Large intestine (tissue), 3 donors: ENCODE data around the gene RNF130. TPM values are rescaled to one million over a fixed set of nuclear protein-coding genes. Genes with fewer than 3 reads are reported as not detected.
"Not testable (repeated sequence)": the region's sequence is repeated elsewhere in the genome, so short reads cannot be mapped to it uniquely, and the experiment has no call there.

Experiments
- DNase-seq, 2 donors: peaks; one replicate each; pipeline versions ENCODE4 v3.0.0 to v3.0.0-alpha.2; 2013
- H3K27ac ChIP-seq: one replicate; pipeline ENCODE4 v1.5.1; 2013; ENCODE audit warnings: low read length
- H3K27me3 ChIP-seq: 2 replicates; pipeline ENCODE4 v1.6.1; 2013; ENCODE audit warnings: low read length; ENCODE audit not compliant: control insufficient read depth, insufficient read depth
- H3K36me3 ChIP-seq: 2 replicates; pipeline ENCODE4 v1.6.1; 2013; ENCODE audit warnings: low read length; ENCODE audit not compliant: control insufficient read depth, insufficient read depth
- H3K4me1 ChIP-seq: one replicate; pipeline ENCODE4 v1.6.1; 2013; ENCODE audit warnings: low read length; ENCODE audit not compliant: control insufficient read depth, insufficient read depth
- H3K4me3 ChIP-seq: one replicate; pipeline ENCODE4 v1.5.1; 2013; ENCODE audit warnings: low read length
- H3K9me3 ChIP-seq: one replicate; pipeline ENCODE4 v1.6.1; 2013; ENCODE audit warnings: mild to moderate bottlenecking, low read depth, low read length, moderate library complexity; ENCODE audit not compliant: control insufficient read depth
- WGBS: methylation state at CpG from one replicate; pipeline ENCODE4 v1.1.5; 2013; ENCODE audit warnings: low lambda C conversion rate; ENCODE audit not compliant: insufficient coverage; 5-methylcytosine and 5-hydroxymethylcytosine counted together
- polyA plus RNA-seq: library from polyadenylated mRNA; unstranded; fragments of 120-200 nt; gene quantifications from one replicate; pipeline ENCODE4 v1.2.1, GENCODE V29; 2013

RNF130 gene
- polyA plus RNA-seq, 1 donor: 30.4 TPM

DNA sequence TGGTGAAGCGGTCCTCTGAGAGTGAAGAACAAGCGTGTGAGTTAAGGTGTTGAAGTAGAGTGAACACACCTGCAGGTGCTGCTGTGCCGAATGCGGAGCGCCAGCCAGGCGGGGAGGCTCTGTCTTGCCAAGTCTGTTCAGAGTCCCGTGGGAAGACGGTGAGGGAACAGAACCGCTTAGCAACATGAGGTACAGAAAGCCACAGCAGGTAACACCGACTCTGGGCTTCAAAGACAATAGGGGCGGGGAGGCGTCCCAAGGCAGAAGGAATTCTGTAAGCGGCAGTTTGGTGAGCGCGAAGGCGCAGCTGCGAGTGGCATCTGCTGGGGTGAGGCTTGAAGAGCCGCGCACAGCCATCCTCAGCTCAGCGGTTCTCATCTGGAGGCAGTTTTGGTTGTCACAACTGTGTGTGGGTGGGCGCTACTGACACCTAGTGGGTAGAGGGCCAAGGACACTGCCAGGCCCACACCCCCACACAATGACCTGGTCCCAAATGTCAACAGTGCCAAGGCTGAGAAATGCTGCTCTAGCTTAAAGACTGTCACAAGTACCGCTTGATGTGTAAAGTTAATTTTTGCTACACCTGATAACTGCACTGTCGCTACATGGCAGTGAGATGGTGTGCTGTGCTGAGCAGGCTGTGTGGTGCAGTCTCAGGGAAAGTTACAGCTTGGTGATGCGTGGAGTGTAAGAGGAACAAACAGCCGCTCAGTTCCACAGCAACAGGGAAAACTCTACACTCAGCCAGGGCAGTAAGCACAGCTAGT, 96.4 kb downstream of the RNF130 start:
- DNase-seq: peak; percentile 5 to 16
- no peak overlapping the region for H3K4me3 ChIP-seq
- peaks cover 28% of the 10 kb centered on the region for H3K36me3 ChIP-seq
- no peak overlapping the region for H3K27ac ChIP-seq
- no peaks in the 10 kb centered on the region for H3K4me1 ChIP-seq
- no peaks in the 10 kb centered on the region for H3K9me3 ChIP-seq
- no peaks in the 10 kb centered on the region for H3K27me3 ChIP-seq
- 100% methylated on average over 1 of the region's 25 CpGs for WGBS

DNA sequence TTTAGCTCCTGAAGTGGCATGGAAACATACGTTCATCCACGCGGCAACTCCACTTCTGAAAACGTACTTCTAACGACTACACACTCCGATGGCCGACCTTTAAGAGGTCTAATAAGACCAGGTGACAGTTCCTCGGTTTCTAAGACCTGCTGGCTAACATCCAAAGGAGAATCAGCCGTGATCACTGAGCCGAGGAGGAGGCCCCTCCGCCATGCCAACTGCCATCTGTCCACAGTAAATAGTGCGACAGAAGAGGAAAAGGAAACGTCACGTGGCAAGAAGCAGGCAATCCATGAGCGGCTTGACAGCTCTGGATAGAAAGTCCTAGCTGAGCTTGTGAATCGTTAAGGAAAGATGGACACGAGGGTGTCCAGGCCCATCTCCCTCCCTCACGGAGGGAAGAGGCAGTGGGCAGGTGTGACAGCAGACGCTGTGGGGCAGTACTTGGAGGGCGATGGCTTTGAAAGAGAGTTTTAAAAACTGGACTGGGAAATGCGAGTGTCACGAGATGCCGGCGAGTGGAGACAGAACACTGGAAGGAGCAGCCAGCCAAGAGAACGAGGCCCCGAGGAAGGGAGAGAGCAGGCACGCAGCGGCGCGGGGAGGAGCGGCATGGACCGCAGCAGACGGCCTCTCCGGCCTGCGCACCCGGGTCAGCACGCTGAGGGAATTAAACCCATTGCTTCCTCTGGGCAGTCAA, 97.2 kb downstream of the RNF130 start:
- H3K36me3 ChIP-seq: peaks cover 28% of the 10 kb centered on the region
- no peak overlapping the region for H3K4me3 ChIP-seq
- H3K27me3 ChIP-seq: no peaks in the 10 kb centered on the region
- 97% methylated on average over 6 of the region's 37 CpGs for WGBS
- H3K9me3 ChIP-seq: no peaks in the 10 kb centered on the region
- H3K27ac ChIP-seq: no peak overlapping the region
- H3K4me1 ChIP-seq: no peaks in the 10 kb centered on the region
- DNase-seq: no peak

DNA sequence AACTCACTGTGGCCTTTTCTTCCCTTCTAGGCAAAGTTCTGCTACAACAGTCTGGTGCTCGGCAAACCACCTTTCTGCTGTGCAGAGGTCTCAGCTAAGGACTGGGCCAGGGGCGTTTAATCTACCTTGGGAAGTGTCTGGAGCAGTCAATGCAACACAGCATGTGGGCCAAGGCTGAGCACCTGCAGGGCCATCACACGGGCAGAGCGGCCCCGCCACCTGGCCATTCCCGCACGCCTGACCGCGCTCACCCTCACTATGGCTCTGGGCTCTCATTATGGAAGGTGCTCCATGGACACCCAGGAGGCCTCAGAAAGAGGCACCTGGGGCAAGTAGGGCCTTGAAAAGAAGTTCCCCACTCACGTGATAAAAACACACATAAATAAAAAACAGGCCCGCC, 98.2 kb downstream of the RNF130 start:
- no CpG with 5 or more reads among the region's 11 CpGs for WGBS
- Histone ChIP-seq H3K4me1 (no peaks in the 10 kb centered on the region), H3K27me3 (no peaks in the 10 kb centered on the region), H3K27ac (no peak overlapping the region), H3K36me3 (peaks cover 26% of the 10 kb centered on the region), H3K9me3 (no peaks in the 10 kb centered on the region), H3K4me3 (no peak overlapping the region)
- DNase-seq: no peak

DNA sequence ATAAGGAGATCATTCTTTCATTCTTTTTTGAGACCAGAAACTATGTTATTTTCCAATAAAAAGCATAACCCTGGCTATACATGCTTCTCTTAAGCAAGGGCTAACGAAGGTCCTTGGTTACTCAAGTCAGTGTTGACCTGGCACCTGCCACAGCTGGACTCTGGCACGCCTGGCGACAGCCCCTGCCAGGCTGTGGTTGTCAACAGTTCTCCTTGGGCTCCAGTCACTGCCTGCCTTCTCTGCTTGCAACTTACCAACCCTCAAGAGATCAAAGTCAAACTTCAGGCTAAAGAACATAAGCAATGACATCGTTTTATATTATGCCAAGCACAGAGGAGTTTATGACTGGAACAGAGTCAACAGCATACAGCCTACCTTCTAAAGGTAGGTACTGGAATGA, 102.4 kb downstream of the RNF130 start:
- Histone ChIP-seq H3K9me3 (no peaks in the 10 kb centered on the region), H3K4me1 (peaks cover 6% of the 10 kb centered on the region), H3K27ac (no peak overlapping the region), H3K36me3 (peaks cover 14% of the 10 kb centered on the region), H3K4me3 (no peak overlapping the region), H3K27me3 (no peaks in the 10 kb centered on the region)
- no CpG with 5 or more reads among the region's 4 CpGs for WGBS
- DNase-seq: peak in 1 of 2 donors; percentile 17

DNA sequence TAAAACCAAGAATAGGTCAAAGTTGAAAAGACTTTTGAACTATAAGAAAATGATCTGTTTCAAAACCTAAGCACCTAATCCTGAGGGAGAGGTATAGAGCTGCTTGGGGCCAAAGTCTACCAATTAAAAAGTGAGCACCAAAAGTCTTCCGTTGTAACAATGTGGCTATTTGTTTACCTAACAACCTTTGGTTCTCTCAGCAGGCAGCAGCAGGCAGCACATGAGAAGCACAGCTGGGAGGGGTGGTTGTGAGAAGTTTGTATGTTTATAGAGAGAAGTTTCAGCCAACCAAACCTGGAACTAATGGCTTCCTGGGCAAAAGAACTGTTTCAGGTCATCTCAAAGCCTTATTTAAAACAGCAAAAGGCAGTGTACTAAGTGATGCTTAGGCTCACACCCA, 104.1 kb downstream of the RNF130 start:
- H3K9me3 ChIP-seq: no peaks in the 10 kb centered on the region
- no peaks in the 10 kb centered on the region for H3K27me3 ChIP-seq
- peak overlapping the region; percentile 14 for H3K27ac ChIP-seq
- DNase-seq: peak; percentile 51 to 75
- peaks cover 16% of the 10 kb centered on the region for H3K36me3 ChIP-seq
- no CpG with 5 or more reads among the region's 1 CpG for WGBS
- H3K4me3 ChIP-seq: no peak overlapping the region
- H3K4me1 ChIP-seq: peaks cover 6% of the 10 kb centered on the region

DNA sequence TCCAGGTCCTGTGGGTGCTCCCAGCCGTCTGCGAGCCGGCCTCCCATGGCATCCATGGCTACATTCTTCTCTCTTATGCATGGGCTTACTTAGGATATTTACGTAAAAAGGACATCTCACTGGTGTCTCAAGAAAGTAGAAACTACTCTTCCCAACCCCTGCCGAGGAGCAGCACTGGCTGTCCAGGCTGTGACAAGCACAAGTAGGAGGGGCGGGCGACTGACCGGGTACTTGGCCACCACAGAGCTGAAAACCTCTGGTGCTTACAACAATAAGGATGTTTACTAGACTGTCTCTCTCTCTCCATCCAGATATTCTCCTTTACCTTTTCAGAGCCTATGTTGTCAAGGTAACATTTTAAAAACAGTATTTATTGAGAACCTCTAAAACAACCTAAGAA, 107.5 kb downstream of the RNF130 start:
- no CpG with 5 or more reads among the region's 8 CpGs for WGBS
- peaks cover 6% of the 10 kb centered on the region for H3K4me1 ChIP-seq
- no peaks in the 10 kb centered on the region for H3K9me3 ChIP-seq
- no peaks in the 10 kb centered on the region for H3K27me3 ChIP-seq
- no peak overlapping the region for H3K4me3 ChIP-seq
- H3K27ac ChIP-seq: no peak overlapping the region
- DNase-seq: no peak
- peaks cover 16% of the 10 kb centered on the region for H3K36me3 ChIP-seq

DNA sequence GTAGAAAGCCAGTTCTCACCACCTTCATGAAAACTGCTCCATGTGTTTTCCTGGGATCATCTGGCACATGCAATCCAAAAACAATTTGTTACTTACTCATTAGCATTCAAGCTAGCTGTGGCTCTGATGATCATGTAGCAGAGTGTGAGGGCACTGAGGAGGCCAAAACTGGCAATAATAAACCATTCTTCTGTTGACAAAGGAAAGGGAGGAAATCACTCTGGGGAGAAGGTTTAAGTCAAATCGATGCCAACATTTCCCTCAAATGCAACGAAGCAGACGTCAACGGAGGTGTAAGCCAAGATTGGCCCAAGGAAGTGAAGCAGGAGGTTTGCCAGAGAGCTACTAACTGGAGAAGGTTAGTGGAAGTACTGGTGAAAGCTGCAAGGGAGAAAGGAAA, 108.2 kb downstream of the RNF130 start:
- Histone ChIP-seq H3K36me3 (peaks cover 16% of the 10 kb centered on the region), H3K4me3 (no peak overlapping the region), H3K9me3 (no peaks in the 10 kb centered on the region), H3K4me1 (peaks cover 6% of the 10 kb centered on the region), H3K27me3 (no peaks in the 10 kb centered on the region), H3K27ac (no peak overlapping the region)
- no CpG with 5 or more reads among the region's 4 CpGs for WGBS
- DNase-seq: no peak

DNA sequence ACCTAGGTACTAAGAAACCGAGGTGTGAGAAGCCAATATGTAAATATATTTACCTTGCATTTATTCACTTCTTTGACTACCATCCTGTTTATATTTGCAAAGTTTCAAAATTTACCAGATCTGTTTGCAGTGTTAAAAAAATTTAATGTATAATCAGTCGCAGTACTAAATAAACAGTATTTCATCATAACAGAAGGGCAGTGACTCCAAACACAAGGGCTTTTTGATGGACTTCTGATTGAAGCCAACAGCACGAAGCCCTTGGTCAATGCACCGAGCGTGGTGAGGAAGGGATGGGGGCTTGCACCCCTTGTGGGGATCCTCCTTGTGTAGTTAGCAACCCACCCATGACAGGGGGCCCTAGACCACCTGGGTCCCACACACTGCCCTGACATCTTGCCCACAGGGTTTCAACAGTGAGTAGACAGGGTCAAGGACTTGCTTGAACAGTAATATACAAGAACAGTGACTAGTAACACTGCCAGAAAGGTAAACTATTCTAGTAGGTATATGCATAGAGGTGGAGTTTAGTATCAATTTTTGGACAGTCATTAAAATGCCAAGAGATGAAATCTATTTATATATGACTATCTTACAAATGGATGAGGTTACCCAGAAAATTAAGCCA, 111.2 kb downstream of the RNF130 start:
- Histone ChIP-seq H3K27ac (no peak overlapping the region), H3K4me1 (no peaks in the 10 kb centered on the region), H3K27me3 (no peaks in the 10 kb centered on the region), H3K36me3 (peaks cover 13% of the 10 kb centered on the region), H3K9me3 (no peaks in the 10 kb centered on the region), H3K4me3 (no peak overlapping the region)
- WGBS: no CpG with 5 or more reads among the region's 5 CpGs
- no peak for DNase-seq

DNA sequence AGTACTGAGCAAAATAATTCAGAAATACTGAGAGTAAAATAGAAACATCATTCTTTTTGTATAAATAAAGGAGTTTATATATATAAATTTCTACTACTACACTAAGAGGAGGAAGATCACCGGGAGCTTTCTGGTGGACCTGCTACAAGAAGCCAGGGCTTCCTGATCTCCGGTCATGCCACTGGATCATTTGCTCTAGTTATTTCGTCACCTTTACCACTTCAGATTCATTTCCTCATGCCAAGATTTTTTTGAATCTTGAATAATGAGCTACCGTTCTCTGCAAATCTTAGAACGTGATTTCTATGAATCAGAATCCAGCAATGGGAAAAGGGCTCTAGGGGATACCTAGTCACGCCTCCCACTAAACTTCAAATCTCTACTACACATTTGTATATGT, 111.9 kb downstream of the RNF130 start:
- no peaks in the 10 kb centered on the region for H3K9me3 ChIP-seq
- H3K4me3 ChIP-seq: no peak overlapping the region
- H3K4me1 ChIP-seq: no peaks in the 10 kb centered on the region
- peaks cover 15% of the 10 kb centered on the region for H3K36me3 ChIP-seq
- H3K27me3 ChIP-seq: no peaks in the 10 kb centered on the region
- no peak for DNase-seq
- 100% methylated on average over 1 of the region's 6 CpGs for WGBS
- H3K27ac ChIP-seq: no peak overlapping the region

DNA sequence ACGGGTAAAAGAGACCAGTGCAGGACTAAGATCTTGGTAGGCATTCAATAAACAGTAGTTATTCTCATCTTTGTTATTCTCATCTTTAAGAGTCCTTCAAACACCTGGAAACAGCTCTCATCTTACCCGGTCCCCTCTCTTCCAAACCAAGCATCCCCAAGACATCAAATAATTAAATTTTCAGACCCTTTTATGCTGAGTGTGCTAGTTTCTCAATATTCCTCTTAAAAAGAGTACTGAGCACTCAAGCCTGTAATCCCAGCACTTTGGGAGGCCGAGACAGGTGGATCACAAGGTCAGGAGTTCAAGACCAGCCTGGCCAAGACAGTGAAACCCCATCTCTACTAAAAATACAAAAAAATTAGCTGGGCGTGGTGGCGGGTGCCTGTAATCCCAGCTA, 112.4 kb downstream of the RNF130 start:
- not testable (repeated sequence) for DNase-seq, H3K4me3 ChIP-seq, H3K9me3 ChIP-seq, H3K27me3 ChIP-seq, H3K27ac ChIP-seq, H3K4me1 ChIP-seq
- peaks cover 15% of the 10 kb centered on the region for H3K36me3 ChIP-seq
- WGBS: 100% methylated on average over 1 of the region's 5 CpGs
